Body of pancreas (tissue), 4 donors: ENCODE results near the gene SCIN. TPM values are rescaled to one million over a fixed set of nuclear protein-coding genes. Genes with fewer than 3 reads are reported as not detected.

Experiments
- ATAC-seq: fragments of 150-250 bp; one replicate; pipeline ENCODE4 v1.9.1; 2016
- DNase-seq, 4 donors: peaks; one replicate each; pipeline ENCODE4 v3.0.0-alpha.2; 2019
- H3K27ac ChIP-seq, 4 donors: fragments of 200-600 bp; sonication (generic); 1 replicate in 3 of 4; 2 replicates in 1 of 4; pipeline versions ENCODE4 v1.5.1 to v1.6.1; 2016 to 2019; ENCODE audit warnings: mild to moderate bottlenecking in 1 of 4, mixed read lengths in 1 of 4, moderate library complexity in 1 of 4
- H3K27me3 ChIP-seq, 2 donors: fragments of 200-600 bp; sonication (generic); one replicate each; pipeline ENCODE4 v1.6.0; 2016; ENCODE audit warnings: mild to moderate bottlenecking in 1 of 2
- H3K36me3 ChIP-seq, 2 donors: fragments of 200-600 bp; sonication (generic); replicated peaks in 1 of 2; 2 replicates each; pipeline ENCODE4 v1.5.1; 2016; ENCODE audit warnings: low read depth in 2 of 2; ENCODE audit not compliant: insufficient read depth in 1 of 2
- H3K4me1 ChIP-seq: fragments of 200-600 bp; sonication (generic); one replicate; pipeline ENCODE4 v1.6.0; 2016
- H3K4me3 ChIP-seq, 2 donors: fragments of 200-600 bp; sonication (generic); 1 replicate in 1 of 2; 2 replicates in 1 of 2; pipeline ENCODE4 v1.5.1; 2016 to 2019
- H3K9me3 ChIP-seq, 3 donors: fragments of 200-600 bp; sonication (generic); 1 replicate in 2 of 3; 2 replicates in 1 of 3; pipeline ENCODE4 v1.5.1; 2016
- POLR2A ChIP-seq, 3 donors: fragments of 450-650 bp; IDR thresholded peaks; one replicate each; pipeline ENCODE4 v1.6.1; 2016; ENCODE audit warnings: antibody characterized with exemption in 3 of 3, mild to moderate bottlenecking in 2 of 3
- WGBS, 2 donors: methylation state at CpG; one replicate each; pipeline ENCODE4 v1.1.5; 2017; 5-methylcytosine and 5-hydroxymethylcytosine counted together
- intact Hi-C: fragments of 100-400 bp; cut with DNase I; formaldehyde crosslinking; loops from one replicate; pipeline ENCODE4 v1.15.1; 2023
- total RNA-seq, 2 donors: library from RNA; depleted of rRNA; stranded (reverse); fragments of >200 nt; gene quantifications; one replicate each; pipeline ENCODE4 v1.1.0, GENCODE V29; 2016
- TF ChIP-seq, protein P1 (sequence below), 7 experiments: fragments of 450-650 bp in 4 of 7; fragments of 200-600 bp in 3 of 7; sonication (generic) in 3 of 7; IDR thresholded peaks; one replicate each; pipeline ENCODE4 v1.5.1; 2016 to 2019; ENCODE audit warnings: antibody characterized with exemption in 7 of 7

The SCIN gene
- total RNA-seq, 2 donors from 2014 or later = 1.3 TPM; not detected in 1

DNA sequence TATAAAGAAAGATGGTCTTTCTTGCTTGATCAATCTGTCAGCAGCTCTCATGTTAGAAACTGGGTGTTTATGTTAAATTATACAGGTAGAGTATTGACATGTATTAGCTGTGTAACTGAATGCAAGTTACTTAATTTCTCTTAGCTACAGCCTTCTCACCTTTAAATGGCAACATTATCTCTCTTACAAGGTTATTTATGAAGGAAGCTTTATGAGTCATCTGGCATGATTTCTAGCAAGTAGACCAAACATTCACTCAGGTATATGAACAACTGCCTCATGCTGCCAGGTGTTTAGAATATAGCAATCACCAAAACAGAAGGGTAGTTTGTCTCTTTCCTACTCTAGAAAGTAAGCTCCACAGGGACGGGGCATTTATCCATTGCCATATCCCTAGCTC, 125.4 kb downstream of the SCIN start:
- WGBS, 2 donors = 81 to 96% methylated on average over 1 of the region's 1 CpG
- no peak overlapping the region for H3K4me3 ChIP-seq
- no peaks in the 10 kb centered on the region for H3K36me3 ChIP-seq
- TF ChIP-seq, protein P1, sequence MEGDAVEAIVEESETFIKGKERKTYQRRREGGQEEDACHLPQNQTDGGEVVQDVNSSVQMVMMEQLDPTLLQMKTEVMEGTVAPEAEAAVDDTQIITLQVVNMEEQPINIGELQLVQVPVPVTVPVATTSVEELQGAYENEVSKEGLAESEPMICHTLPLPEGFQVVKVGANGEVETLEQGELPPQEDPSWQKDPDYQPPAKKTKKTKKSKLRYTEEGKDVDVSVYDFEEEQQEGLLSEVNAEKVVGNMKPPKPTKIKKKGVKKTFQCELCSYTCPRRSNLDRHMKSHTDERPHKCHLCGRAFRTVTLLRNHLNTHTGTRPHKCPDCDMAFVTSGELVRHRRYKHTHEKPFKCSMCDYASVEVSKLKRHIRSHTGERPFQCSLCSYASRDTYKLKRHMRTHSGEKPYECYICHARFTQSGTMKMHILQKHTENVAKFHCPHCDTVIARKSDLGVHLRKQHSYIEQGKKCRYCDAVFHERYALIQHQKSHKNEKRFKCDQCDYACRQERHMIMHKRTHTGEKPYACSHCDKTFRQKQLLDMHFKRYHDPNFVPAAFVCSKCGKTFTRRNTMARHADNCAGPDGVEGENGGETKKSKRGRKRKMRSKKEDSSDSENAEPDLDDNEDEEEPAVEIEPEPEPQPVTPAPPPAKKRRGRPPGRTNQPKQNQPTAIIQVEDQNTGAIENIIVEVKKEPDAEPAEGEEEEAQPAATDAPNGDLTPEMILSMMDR (IDR thresholded peaks at IDR 0.05) = no peak
- no peak for TF ChIP-seq POLR2A (IDR thresholded peaks at IDR 0.05)
- H3K27ac ChIP-seq = no peak overlapping the region
- DNase-seq (no peak), ATAC-seq (peak; percentile 55)
- no peaks in the 10 kb centered on the region for H3K27me3 ChIP-seq
- intact Hi-C loops = no loop called here
- H3K4me1 ChIP-seq = peaks cover 9% of the 10 kb centered on the region
- no peaks in the 10 kb centered on the region for H3K9me3 ChIP-seq

DNA sequence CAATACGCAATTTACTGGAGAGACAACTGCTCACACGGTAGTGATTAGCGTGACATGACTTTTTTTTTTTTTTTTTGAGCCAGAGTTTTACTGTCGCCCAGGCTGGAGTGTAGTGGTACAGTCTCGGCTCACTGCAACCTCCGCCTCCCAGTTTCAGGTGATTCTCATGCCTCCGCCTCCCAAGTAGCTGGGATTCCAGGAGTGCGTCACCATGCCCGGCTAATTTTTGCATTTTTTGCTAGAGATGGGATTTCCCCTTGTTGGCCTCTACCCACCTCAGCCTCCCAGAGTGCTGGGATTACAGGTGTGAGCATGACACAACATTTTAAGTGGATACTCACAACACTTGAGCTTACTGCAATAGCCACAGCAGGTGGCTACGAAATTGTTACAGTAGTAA, 128.8 kb downstream of the SCIN start:
- H3K4me1 ChIP-seq = peaks cover 9% of the 10 kb centered on the region
- no peak for ATAC-seq
- intact Hi-C loops = no loop called here
- no peak overlapping the region for H3K4me3 ChIP-seq
- no peaks in the 10 kb centered on the region for H3K9me3 ChIP-seq
- no peak for DNase-seq
- WGBS, 2 donors = 94 to 95% methylated on average over 10 of the region's 10 CpGs
- H3K36me3 ChIP-seq = no peaks in the 10 kb centered on the region
- no peak overlapping the region for H3K27ac ChIP-seq
- no peak for TF ChIP-seq POLR2A (IDR thresholded peaks at IDR 0.05)
- TF ChIP-seq, protein P1 (IDR thresholded peaks at IDR 0.05) = no peak
- H3K27me3 ChIP-seq = no peaks in the 10 kb centered on the region

DNA sequence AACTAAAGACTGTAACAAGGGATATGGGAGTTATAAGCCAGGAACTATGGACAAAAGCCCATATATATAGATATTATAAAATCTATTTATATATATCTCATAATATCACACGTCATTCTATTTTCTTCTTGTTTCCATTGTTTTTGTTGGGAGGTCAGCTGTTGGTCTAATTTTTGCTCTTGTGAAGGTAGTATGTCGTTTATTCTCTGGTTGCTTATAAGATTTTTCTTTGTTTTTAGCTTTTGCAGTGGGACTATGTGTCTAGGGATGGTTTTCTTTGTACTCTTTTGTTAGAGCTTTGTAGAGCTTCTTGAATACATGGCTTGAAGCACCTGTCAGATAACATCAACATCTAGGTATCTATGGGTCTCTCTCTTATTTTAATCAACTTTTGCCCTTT, 130.9 kb downstream of the SCIN start:
- Histone ChIP-seq H3K9me3 (no peaks in the 10 kb centered on the region), H3K4me3 (no peak overlapping the region), H3K4me1 (no peaks in the 10 kb centered on the region), H3K27me3 (no peaks in the 10 kb centered on the region), H3K36me3 (no peaks in the 10 kb centered on the region), H3K27ac (no peak overlapping the region)
- intact Hi-C loops = no loop called here
- ATAC-seq (no peak), DNase-seq (no peak)
- 69 to 83% methylated on average over 2 of the region's 2 CpGs for WGBS, 2 donors
- TF ChIP-seq, protein P1 (IDR thresholded peaks at IDR 0.05) = no peak
- TF ChIP-seq POLR2A (IDR thresholded peaks at IDR 0.05) = no peak

DNA sequence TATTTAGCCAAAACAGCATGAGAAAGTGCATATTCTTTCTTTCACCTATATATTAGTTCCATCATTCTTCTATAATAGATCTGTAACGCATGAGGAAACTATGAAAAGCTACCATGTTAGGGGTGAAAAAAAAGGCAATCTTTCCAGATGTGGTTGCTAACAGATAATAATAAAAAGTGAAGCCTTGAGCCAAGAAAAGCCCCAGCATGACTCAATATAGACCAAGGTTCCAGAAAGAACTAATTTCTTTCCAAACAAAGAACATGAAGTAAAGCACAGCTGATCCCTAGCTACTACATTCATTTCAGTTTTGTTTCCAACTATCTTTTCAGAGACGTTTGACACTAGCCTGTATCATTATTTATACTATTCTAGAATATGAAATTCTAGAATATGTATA, 133.4 kb downstream of the SCIN start:
- intact Hi-C loops = no loop called here
- DNase-seq = no peak
- ATAC-seq = no peak
- H3K27me3 ChIP-seq = no peaks in the 10 kb centered on the region
- no peaks in the 10 kb centered on the region for H3K4me1 ChIP-seq
- H3K4me3 ChIP-seq = no peak overlapping the region
- no peak overlapping the region for H3K27ac ChIP-seq
- no peaks in the 10 kb centered on the region for H3K36me3 ChIP-seq
- 52 to 84% methylated on average over 2 of the region's 2 CpGs for WGBS, 2 donors
- TF ChIP-seq POLR2A (IDR thresholded peaks at IDR 0.05) = no peak
- TF ChIP-seq, protein P1 (IDR thresholded peaks at IDR 0.05) = no peak
- H3K9me3 ChIP-seq = no peaks in the 10 kb centered on the region

DNA sequence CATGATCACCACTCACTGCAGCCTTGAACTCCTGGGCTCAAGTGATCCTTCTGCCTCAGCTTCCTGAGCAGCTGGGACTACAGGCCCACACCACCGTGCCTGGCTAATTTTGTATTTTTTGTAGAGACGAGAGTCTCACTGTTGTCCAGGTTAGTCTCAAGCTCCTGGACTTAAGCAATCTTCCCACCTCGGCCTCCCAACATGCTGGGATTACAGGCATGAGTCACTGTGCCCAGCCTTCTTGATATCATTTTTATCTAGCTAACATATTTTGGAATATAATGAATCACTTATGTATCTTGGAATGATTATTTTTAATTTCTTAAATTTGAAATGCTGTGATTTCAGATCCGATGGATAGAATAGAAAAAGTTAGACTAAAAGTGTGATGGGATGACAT, 135.4 kb downstream of the SCIN start:
- H3K4me3 ChIP-seq = no peak overlapping the region
- TF ChIP-seq, protein P1 (IDR thresholded peaks at IDR 0.05) = no peak
- no peak for TF ChIP-seq POLR2A (IDR thresholded peaks at IDR 0.05)
- DNase-seq (no peak), ATAC-seq (no peak)
- intact Hi-C loops = no loop called here
- WGBS, 2 donors = 91 to 94% methylated on average over 4 of the region's 4 CpGs
- no peak overlapping the region for H3K27ac ChIP-seq
- H3K27me3 ChIP-seq = no peaks in the 10 kb centered on the region
- H3K9me3 ChIP-seq = no peaks in the 10 kb centered on the region
- H3K36me3 ChIP-seq = no peaks in the 10 kb centered on the region
- H3K4me1 ChIP-seq = no peaks in the 10 kb centered on the region
